Measurements from ENCODE around the gene PSMB5. TPM values are rescaled to one million over a fixed set of nuclear protein-coding genes. Genes with fewer than 3 reads are reported as not detected.
A peak's percentile ranks its signal among the peaks of the same experiment; 100 is the strongest.

PSMB5 gene
- total and polyA plus RNA-seq, 2 of the 13 experiments (the other 11 are each of a cell fraction or from before 2014, with no cell fraction given), result 705 to 871 TPM

DNA sequence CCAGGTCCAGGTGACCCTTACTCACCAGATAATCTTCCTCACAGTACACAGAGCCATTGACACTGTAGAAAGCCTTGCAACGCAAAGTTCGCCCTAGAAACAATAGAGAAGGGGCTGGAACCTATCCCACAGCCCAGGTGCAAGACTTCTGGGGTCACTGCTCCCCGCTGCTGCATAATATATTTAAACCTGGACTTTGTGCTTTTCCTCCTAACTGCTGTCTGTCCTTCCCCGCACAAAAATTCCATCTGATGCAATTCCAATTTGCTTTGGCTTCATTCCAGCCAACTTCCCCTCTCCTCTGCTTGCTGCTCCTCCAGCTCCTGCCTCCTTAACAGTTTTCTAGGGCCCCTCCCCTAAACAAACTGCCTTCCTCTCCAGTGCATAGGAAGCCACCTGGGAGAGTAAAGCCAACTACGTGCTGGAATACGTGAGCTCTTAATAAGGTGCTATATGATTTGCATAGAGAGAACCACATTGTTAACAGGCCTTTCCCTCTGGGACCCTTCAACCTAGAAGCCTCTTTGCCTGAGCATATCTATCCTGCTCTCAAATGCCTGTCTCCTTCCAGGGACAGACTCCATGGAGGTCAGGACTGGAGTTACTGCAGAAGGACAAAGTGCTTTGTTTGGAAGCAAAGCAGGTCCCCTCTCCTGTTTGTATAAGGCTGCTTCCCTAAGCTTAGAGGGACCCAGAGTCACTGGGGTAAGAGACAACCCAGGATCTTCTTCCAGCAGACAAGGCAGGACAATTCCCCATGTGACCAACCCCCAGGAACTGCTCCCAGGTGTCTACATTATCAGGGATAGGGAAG is 57.9 kb downstream of the PSMB5 start (continued):
- TF ChIP-seq, protein P1, sequence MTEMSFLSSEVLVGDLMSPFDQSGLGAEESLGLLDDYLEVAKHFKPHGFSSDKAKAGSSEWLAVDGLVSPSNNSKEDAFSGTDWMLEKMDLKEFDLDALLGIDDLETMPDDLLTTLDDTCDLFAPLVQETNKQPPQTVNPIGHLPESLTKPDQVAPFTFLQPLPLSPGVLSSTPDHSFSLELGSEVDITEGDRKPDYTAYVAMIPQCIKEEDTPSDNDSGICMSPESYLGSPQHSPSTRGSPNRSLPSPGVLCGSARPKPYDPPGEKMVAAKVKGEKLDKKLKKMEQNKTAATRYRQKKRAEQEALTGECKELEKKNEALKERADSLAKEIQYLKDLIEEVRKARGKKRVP (CRISPR knock-in tag; IDR thresholded peaks at IDR 0.05), result peak in 1 of 2 experiments; percentile 97; a peak in 2 of 4 replicates
- TF ChIP-seq, protein P2, sequence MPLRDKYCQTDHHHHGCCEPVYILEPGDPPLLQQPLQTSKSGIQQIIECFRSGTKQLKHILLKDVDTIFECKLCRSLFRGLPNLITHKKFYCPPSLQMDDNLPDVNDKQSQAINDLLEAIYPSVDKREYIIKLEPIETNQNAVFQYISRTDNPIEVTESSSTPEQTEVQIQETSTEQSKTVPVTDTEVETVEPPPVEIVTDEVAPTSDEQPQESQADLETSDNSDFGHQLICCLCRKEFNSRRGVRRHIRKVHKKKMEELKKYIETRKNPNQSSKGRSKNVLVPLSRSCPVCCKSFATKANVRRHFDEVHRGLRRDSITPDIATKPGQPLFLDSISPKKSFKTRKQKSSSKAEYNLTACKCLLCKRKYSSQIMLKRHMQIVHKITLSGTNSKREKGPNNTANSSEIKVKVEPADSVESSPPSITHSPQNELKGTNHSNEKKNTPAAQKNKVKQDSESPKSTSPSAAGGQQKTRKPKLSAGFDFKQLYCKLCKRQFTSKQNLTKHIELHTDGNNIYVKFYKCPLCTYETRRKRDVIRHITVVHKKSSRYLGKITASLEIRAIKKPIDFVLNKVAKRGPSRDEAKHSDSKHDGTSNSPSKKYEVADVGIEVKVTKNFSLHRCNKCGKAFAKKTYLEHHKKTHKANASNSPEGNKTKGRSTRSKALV (CRISPR knock-in tag; IDR thresholded peaks at IDR 0.05), result no peak
- TF ChIP-seq ZNF17 (CRISPR knock-in tag; IDR thresholded peaks at IDR 0.05), result no peak
- TF ChIP-seq RBM22 (optimal IDR thresholded peaks at IDR 0.05; ENCODE audit: low read length), result peak; percentile 16
- TF ChIP-seq, protein P3, sequence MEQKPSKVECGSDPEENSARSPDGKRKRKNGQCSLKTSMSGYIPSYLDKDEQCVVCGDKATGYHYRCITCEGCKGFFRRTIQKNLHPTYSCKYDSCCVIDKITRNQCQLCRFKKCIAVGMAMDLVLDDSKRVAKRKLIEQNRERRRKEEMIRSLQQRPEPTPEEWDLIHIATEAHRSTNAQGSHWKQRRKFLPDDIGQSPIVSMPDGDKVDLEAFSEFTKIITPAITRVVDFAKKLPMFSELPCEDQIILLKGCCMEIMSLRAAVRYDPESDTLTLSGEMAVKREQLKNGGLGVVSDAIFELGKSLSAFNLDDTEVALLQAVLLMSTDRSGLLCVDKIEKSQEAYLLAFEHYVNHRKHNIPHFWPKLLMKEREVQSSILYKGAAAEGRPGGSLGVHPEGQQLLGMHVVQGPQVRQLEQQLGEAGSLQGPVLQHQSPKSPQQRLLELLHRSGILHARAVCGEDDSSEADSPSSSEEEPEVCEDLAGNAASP (CRISPR knock-in tag; IDR thresholded peaks at IDR 0.05; ENCODE audit: borderline replicate concordance), result peak; percentile 98
- TF ChIP-seq, protein P4, sequence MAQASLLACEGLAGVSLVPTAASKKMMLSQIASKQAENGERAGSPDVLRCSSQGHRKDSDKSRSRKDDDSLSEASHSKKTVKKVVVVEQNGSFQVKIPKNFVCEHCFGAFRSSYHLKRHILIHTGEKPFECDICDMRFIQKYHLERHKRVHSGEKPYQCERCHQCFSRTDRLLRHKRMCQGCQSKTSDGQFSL (CRISPR knock-in tag; IDR thresholded peaks at IDR 0.05), result no peak
- TF ChIP-seq PAF1 (CRISPR knock-in tag; IDR thresholded peaks at IDR 0.05), result 0 out of 2 replicates have a peak, but pooled peaks have one; percentile 38
- TF ChIP-seq KDM4B (CRISPR knock-in tag; IDR thresholded peaks at IDR 0.05), result peak; percentile 94
- no peak for TF ChIP-seq ZFP36L1 (CRISPR knock-in tag; IDR thresholded peaks at IDR 0.05)
- TF ChIP-seq, protein P5, sequence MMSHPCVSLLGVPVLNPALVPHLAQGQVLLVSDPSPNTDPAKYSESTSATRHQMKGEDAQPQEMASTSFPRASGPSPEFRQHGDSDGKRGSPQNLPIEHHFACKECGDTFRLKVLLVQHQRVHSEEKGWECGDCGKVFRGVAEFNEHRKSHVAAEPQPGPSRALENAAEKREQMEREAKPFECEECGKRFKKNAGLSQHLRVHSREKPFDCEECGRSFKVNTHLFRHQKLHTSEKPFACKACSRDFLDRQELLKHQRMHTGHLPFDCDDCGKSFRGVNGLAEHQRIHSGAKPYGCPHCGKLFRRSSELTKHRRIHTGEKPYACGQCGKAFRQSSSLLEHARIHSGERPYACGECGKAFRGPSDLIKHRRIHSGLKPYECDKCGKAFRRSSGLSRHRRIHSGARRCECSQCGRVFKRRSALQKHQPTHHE (CRISPR knock-in tag; IDR thresholded peaks at IDR 0.05; ENCODE audit: borderline replicate concordance), result no peak
- no peak for TF ChIP-seq ADNP (CRISPR knock-in tag; IDR thresholded peaks at IDR 0.05)
- no peak for TF ChIP-seq ZNF562 (CRISPR knock-in tag; IDR thresholded peaks at IDR 0.05; ENCODE audit: borderline replicate concordance)
- TF ChIP-seq HNF4A (CRISPR knock-in tag; IDR thresholded peaks at IDR 0.05), result no peak
- TF ChIP-seq, protein P6, sequence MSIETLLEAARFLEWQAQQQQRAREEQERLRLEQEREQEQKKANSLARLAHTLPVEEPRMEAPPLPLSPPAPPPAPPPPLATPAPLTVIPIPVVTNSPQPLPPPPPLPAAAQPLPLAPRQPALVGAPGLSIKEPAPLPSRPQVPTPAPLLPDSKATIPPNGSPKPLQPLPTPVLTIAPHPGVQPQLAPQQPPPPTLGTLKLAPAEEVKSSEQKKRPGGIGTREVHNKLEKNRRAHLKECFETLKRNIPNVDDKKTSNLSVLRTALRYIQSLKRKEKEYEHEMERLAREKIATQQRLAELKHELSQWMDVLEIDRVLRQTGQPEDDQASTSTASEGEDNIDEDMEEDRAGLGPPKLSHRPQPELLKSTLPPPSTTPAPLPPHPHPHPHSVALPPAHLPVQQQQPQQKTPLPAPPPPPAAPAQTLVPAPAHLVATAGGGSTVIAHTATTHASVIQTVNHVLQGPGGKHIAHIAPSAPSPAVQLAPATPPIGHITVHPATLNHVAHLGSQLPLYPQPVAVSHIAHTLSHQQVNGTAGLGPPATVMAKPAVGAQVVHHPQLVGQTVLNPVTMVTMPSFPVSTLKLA (IDR thresholded peaks at IDR 0.05), result 0 out of 2 replicates have a peak, but pooled peaks have one; percentile 37
- TF ChIP-seq ZNF616 (CRISPR knock-in tag; IDR thresholded peaks at IDR 0.05; ENCODE audit: low read depth), result peak; percentile 56; the same call in 1 of the 2 replicates
- no peak for TF ChIP-seq MLLT10 (CRISPR knock-in tag; IDR thresholded peaks at IDR 0.05)
- TF ChIP-seq CCDC6 (CRISPR knock-in tag; IDR thresholded peaks at IDR 0.05), result no peak
- TF ChIP-seq KLF6 (CRISPR knock-in tag; IDR thresholded peaks at IDR 0.05), result peak; percentile 89
- TF ChIP-seq, protein P7, sequence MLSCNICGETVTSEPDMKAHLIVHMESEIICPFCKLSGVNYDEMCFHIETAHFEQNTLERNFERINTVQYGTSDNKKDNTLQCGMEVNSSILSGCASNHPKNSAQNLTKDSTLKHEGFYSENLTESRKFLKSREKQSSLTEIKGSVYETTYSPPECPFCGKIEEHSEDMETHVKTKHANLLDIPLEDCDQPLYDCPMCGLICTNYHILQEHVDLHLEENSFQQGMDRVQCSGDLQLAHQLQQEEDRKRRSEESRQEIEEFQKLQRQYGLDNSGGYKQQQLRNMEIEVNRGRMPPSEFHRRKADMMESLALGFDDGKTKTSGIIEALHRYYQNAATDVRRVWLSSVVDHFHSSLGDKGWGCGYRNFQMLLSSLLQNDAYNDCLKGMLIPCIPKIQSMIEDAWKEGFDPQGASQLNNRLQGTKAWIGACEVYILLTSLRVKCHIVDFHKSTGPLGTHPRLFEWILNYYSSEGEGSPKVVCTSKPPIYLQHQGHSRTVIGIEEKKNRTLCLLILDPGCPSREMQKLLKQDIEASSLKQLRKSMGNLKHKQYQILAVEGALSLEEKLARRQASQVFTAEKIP (CRISPR knock-in tag; IDR thresholded peaks at IDR 0.05; ENCODE audit: borderline replicate concordance), result no peak
- peak; percentile 63; the same call in 1 of the 2 replicates for TF ChIP-seq TBX3 (IDR thresholded peaks at IDR 0.05; ENCODE audit: borderline replicate concordance)
